Measurements from ENCODE around the gene TRAPPC12. TPM values are rescaled to one million over a fixed set of nuclear protein-coding genes. Genes with fewer than 3 reads are reported as not detected.
"Not testable (repeated sequence)": the region's sequence is repeated elsewhere in the genome, so short reads cannot be mapped to it uniquely, and the experiment has no call there.

The TRAPPC12 gene
- total RNA-seq, 4 donors from 2014 or later: 36.6 to 57.4 (median 53.1) TPM

GRCh38 chr2:3365219-3365618 is 14.3 kb upstream of the TRAPPC12 start:
- Histone ChIP-seq H3K4me3 (no peak overlapping the region), H3K9me3 (no peaks in the 10 kb centered on the region), H3K27ac (no peak overlapping the region), H3K36me3 (no peaks in the 10 kb centered on the region), H3K27me3 (no peaks in the 10 kb centered on the region), H3K4me1 (no peaks in the 10 kb centered on the region)
- in situ Hi-C loops (cut with MboI; ENCODE audit: low sequenced_read_pairs in 4 of 4) (no loop called here), intact Hi-C loops (cut with DNase I; ENCODE audit: low total_unique reads) (no loop called here)
- ATAC-seq (no peak), DNase-seq (no peak)
- no peak for TF ChIP-seq POLR2A (IDR thresholded peaks at IDR 0.05)
- no peak for TF ChIP-seq CTCF (IDR thresholded peaks at IDR 0.05 in 4 of 5, conservative IDR thresholded peaks at IDR 0.05 in 1 of 5)

GRCh38 chr2:3368261-3368722 is 11.2 kb upstream of the TRAPPC12 start:
- Histone ChIP-seq H3K36me3 (no peaks in the 10 kb centered on the region), H3K27me3 (no peaks in the 10 kb centered on the region), H3K27ac (no peak overlapping the region), H3K9me3 (no peaks in the 10 kb centered on the region), H3K4me1 (no peaks in the 10 kb centered on the region), H3K4me3 (no peak overlapping the region)
- TF ChIP-seq POLR2A (IDR thresholded peaks at IDR 0.05) (no peak), CTCF (IDR thresholded peaks at IDR 0.05 in 4 of 5, conservative IDR thresholded peaks at IDR 0.05 in 1 of 5) (no peak)
- ATAC-seq (no peak), DNase-seq (no peak)
- in situ Hi-C loops (cut with MboI; ENCODE audit: low sequenced_read_pairs in 4 of 4): no loop called here
- intact Hi-C loops (cut with DNase I; ENCODE audit: low total_unique reads): no loop called here

GRCh38 chr2:3369340-3370181 is 9.9 kb upstream of the TRAPPC12 start:
- H3K4me1 ChIP-seq; H3K4me3 ChIP-seq; H3K27ac ChIP-seq; intact Hi-C loops (cut with DNase I; ENCODE audit: low total_unique reads); DNase-seq; H3K9me3 ChIP-seq; ATAC-seq; H3K27me3 ChIP-seq; in situ Hi-C loops (cut with MboI; ENCODE audit: low sequenced_read_pairs in 4 of 4); H3K36me3 ChIP-seq: not testable (repeated sequence)

GRCh38 chr2:3376821-3377220 is 2.7 kb upstream of the TRAPPC12 start:
- Histone ChIP-seq H3K4me1 (peaks cover 29 to 36% of the 10 kb centered on the region in 2 donors), H3K27me3 (no peaks in the 10 kb centered on the region), H3K9me3 (no peaks in the 10 kb centered on the region), H3K27ac (no peak overlapping the region), H3K36me3 (no peaks in the 10 kb centered on the region), H3K4me3 (peak overlapping the region; percentile 83 to 91 (median 84))
- no peak for ATAC-seq
- in situ Hi-C loops (cut with MboI; ENCODE audit: low sequenced_read_pairs in 4 of 4): loop anchor here in 2 of 4 donors (25.0 kb wide), 1 partner anchor 185 kb away; the partner anchor contains the start of gene RNASEH1 (in 2 of the 2)
- DNase-seq: no peak
- TF ChIP-seq CTCF (IDR thresholded peaks at IDR 0.05 in 4 of 5, conservative IDR thresholded peaks at IDR 0.05 in 1 of 5) (no peak), POLR2A (IDR thresholded peaks at IDR 0.05) (no peak)
- intact Hi-C loops (cut with DNase I; ENCODE audit: low total_unique reads): loop anchor here (1.0 to 5.0 kb wide), 2 partner anchors 95 to 181 kb away; partner anchors contain the start of gene RNASEH1

- in situ Hi-C loops (cut with MboI; ENCODE audit: low sequenced_read_pairs in 4 of 4): loop anchor here in 2 of 4 donors (25.0 kb wide), 1 partner anchor 185 kb away; the partner anchor contains the start of gene RNASEH1 (in 2 of the 2)
- DNase-seq (no peak), ATAC-seq (peak in 1 of 2 donors; percentile 9)
- Histone ChIP-seq H3K4me3 (peak overlapping the region; percentile 83 to 91 (median 84)), H3K9me3 (no peaks in the 10 kb centered on the region), H3K27me3 (no peaks in the 10 kb centered on the region), H3K4me1 (peaks cover 29 to 36% of the 10 kb centered on the region in 2 donors), H3K36me3 (no peaks in the 10 kb centered on the region), H3K27ac (peak overlapping the region; percentile 86 to 93 (median 91))
- TF ChIP-seq CTCF (IDR thresholded peaks at IDR 0.05 in 4 of 5, conservative IDR thresholded peaks at IDR 0.05 in 1 of 5): no peak
- TF ChIP-seq POLR2A (IDR thresholded peaks at IDR 0.05): no peak
- intact Hi-C loops (cut with DNase I; ENCODE audit: low total_unique reads): loop anchor here (1.0 to 5.0 kb wide), 2 partner anchors 95 to 181 kb away; partner anchors contain the start of gene RNASEH1
Measured at GRCh38 chr2:3377279-3377611, 2.2 kb upstream of the TRAPPC12 start.
